ENCODE data around the gene LRCH3.

GRCh38 chr3:197775317-197775716 is 15.7 kb upstream of the LRCH3 start:
- TF ChIP-seq EZH2phosphoT487 (IDR thresholded peaks at IDR 0.05; ENCODE audit: insufficient read depth, low read depth) (no peak), EZH2 (IDR thresholded peaks at IDR 0.05; ENCODE audit: insufficient read depth, poor library complexity, severe bottlenecking) (no peak)
